PFSK-1 (cell line): ENCODE results near the gene IL1RAPL2.

Experiments used
- POLR2AphosphoS5 ChIP-seq: IDR thresholded peaks from 2 replicates; pipeline ENCODE4 v1.6.1; 2012; ENCODE audit warnings: low read depth, mild to moderate bottlenecking, control low read depth, low read length, moderate library complexity
- TAF1 ChIP-seq: IDR thresholded peaks from 2 replicates; pipeline ENCODE4 v1.6.1; 2012; ENCODE audit warnings: low read length, control low read depth, borderline replicate concordance; ENCODE audit not compliant: insufficient read depth

DNA sequence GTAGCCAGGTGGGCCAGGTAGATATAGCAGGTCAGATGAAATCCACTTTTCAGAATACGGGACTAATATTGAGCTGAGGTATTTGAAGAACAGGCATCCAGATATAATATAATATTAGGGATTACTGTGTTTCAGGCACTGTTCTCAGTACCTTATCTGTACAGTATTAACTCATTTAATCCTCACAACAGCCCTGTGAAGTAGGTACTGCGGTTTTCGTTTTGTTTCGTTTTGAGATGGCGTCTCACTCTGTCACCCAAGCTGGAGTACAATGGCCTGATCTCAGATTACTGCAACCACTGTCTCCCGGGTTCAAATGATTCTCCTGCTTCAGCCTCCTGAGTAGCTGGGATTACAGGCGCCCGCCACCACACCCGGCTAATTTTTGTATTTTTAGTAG lies 129.6 kb downstream of the IL1RAPL2 start:
- TF ChIP-seq TAF1, result no peak
- TF ChIP-seq POLR2AphosphoS5, result no peak
